Upper lobe of right lung (tissue), 1 donor: ENCODE data around the gene TBX21. TPM values are rescaled to one million over a fixed set of nuclear protein-coding genes. Genes with fewer than 3 reads are reported as not detected.

Experiments
- ATAC-seq: fragments of 200-7000 bp; cut with Tn5 transposase; one replicate; pipeline ENCODE4 v1.9.1; 2020; ENCODE audit warnings: mild to moderate bottlenecking, moderate library complexity
- DNase-seq: peaks from one replicate; pipeline ENCODE4 v3.0.0-alpha.2; 2020
- H3K27ac ChIP-seq: fragments of 200-600 bp; one replicate; pipeline ENCODE4 v1.8.0; 2022
- H3K27me3 ChIP-seq: fragments of 200-600 bp; one replicate; pipeline ENCODE4 v1.8.0; 2022; ENCODE audit warnings: mild to moderate bottlenecking
- H3K36me3 ChIP-seq: fragments of 200-600 bp; one replicate; pipeline ENCODE4 v1.8.0; 2022
- H3K4me1 ChIP-seq: fragments of 200-600 bp; one replicate; pipeline ENCODE4 v1.8.0; 2022
- H3K4me3 ChIP-seq: fragments of 200-600 bp; one replicate; pipeline ENCODE4 v1.8.0; 2022; ENCODE audit warnings: mild to moderate bottlenecking
- H3K9me3 ChIP-seq: fragments of 200-600 bp; one replicate; pipeline ENCODE4 v1.8.0; 2022
- intact Hi-C: fragments of 100-400 bp; cut with DNase I; formaldehyde crosslinking; loops from one replicate; pipeline ENCODE4 v1.11.0; 2022
- total RNA-seq: library from RNA; stranded (reverse); fragmentation: NEBNext Ultra II Directional; extraction: Animal tissue kit (Norgen Biotek cat#: 25700); gene quantifications from one replicate; pipeline ENCODE4 v1.2.1, GENCODE V29; 2021
- TF ChIP-seq, protein P1 (sequence below): fragments of 200-600 bp; IDR thresholded peaks from one replicate; pipeline ENCODE4 v1.8.0; 2022; ENCODE audit warnings: antibody characterized with exemption
- donor health status: DM: no; HTN: yes; CAD: no; lungs with severe emphysema.

TBX21 gene
- total RNA-seq, 1 donor from 2014 or later: 3.9 TPM

DNA sequence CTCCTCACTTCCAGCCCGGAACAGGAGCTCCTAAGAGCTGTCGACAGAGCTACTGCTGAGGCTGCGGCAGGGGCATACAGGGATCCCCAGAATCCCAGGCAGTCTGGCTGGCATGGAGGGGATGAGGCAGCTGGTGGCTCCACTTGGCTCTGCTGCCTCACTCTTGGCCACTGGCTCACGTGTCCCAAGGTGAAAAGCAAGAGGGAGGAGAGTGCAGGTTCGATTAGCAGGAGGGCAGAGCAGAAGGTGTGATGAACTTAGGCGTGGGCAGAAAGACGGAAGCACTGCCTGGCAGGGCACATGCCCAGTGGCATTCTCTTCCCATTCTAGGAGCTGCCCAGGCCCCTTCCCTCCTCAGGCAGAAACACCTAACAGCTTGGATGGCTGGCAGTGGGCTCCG is 11.3 kb upstream of the TBX21 start:
- Histone ChIP-seq H3K27me3 (peaks cover 63% of the 10 kb centered on the region), H3K4me1 (peaks cover 8% of the 10 kb centered on the region)

DNA sequence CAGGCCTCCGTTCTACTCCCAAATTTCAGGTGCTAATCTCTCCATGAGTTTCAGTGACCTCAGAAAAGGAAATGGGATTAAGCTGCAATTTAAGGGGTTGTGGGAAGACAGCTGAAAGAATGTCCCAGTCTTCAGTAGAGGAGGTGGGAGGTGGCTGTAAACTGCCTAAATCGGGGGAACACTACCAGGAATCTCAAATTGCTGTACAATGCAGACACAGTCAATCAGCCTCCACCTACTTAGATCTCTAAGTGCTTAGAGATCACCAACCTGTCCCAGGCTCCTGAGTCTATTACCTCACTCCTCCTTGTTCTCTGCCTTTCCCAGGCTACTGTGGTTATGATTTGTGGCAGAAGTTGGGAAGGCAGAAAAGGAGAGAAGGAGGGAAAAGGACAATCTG is 8.3 kb upstream of the TBX21 start:
- no peak for DNase-seq
- no peak overlapping the region for H3K27ac ChIP-seq
- H3K27me3 ChIP-seq: peaks cover 49% of the 10 kb centered on the region
- H3K9me3 ChIP-seq: no peaks in the 10 kb centered on the region
- H3K36me3 ChIP-seq: no peaks in the 10 kb centered on the region
- peaks cover 8% of the 10 kb centered on the region for H3K4me1 ChIP-seq
- TF ChIP-seq, protein P1, sequence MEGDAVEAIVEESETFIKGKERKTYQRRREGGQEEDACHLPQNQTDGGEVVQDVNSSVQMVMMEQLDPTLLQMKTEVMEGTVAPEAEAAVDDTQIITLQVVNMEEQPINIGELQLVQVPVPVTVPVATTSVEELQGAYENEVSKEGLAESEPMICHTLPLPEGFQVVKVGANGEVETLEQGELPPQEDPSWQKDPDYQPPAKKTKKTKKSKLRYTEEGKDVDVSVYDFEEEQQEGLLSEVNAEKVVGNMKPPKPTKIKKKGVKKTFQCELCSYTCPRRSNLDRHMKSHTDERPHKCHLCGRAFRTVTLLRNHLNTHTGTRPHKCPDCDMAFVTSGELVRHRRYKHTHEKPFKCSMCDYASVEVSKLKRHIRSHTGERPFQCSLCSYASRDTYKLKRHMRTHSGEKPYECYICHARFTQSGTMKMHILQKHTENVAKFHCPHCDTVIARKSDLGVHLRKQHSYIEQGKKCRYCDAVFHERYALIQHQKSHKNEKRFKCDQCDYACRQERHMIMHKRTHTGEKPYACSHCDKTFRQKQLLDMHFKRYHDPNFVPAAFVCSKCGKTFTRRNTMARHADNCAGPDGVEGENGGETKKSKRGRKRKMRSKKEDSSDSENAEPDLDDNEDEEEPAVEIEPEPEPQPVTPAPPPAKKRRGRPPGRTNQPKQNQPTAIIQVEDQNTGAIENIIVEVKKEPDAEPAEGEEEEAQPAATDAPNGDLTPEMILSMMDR: no peak
- intact Hi-C loops: no loop called here
- ATAC-seq: no peak
- H3K4me3 ChIP-seq: no peak overlapping the region

More for the DNA sequence above, 11.3 kb upstream of the TBX21 start:
- TF ChIP-seq, protein P1: no peak
- Histone ChIP-seq H3K36me3 (no peaks in the 10 kb centered on the region), H3K4me3 (no peak overlapping the region), H3K27ac (no peak overlapping the region), H3K9me3 (no peaks in the 10 kb centered on the region)
- intact Hi-C loops: no loop called here
- ATAC-seq (no peak), DNase-seq (no peak)

DNA sequence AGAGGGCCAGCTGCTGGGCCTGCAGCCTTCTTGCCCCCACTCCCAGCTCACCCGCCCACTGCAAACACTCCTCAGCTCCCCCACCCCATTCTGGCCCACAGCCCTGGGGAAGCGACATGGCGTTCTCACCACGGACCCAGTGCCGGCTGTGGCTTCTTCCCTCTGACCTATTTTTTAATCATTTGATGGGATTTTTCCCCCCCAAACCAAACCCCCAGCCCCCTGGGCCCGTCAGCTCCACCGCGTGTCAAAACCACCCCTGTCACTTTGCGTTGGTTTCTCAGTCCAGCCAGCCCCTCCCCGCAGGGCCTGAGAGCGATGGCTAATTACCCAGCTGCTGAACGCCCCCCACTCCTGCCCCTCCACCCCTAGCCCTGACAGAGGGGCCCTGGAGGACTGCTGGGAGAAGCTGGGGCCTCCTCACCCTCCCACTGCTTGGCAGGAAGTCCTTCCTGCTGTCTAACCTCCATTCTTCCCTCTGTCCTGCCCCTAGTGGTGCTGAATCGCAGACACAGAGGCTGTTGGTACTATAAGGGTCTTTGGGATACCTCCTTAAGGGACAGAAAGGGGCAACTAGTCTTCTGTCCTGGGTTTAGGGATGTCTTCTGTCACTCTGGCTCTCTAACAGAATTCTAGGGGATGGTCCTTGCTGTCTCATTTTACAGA is 7.5 kb upstream of the TBX21 start:
- Histone ChIP-seq H3K4me3 (no peak overlapping the region), H3K27me3 (peaks cover 49% of the 10 kb centered on the region)

DNA sequence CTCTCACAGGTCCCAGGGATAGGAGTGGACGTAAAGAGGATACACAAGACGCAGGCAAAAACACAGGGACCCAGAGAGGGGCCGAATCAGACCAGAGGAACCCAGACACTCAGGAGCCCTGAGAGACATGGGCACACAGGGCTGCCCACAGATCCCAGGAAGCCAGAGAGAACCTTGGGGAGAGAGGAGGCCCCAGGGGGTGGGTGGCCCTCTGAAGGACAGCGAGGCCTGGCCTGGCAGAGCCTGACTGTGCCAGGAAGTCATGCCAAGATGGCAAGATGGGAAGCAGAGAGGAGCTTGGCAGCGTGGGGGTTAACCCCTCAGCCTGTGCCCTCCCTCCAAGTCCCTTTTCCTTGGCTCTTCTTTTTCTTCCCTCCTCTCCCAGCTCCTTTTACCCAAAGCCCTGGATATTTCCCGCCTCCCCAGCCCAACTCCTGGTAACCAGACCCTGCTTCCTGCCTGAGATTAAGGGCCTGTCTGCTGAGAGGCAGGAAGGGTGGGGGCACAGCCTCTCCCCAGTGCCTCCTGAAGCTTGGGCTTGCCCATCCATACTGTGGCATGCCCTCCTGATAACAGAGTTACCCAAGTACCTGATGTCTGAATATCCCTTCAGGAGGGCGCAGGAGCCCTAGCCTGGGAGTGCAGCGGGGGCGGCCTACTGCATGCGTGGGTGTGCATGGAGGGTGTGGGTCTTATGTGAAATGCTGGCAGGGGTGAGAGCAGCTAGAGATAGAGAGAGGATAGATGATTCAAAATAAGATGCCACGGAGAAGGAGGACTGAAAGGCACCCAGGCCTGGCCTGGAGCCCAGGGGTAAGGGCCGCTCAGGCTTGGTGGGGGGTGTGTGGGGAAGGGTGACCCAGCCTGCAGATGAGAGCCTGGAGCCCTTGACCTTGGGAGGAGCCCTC is 6.0 kb upstream of the TBX21 start:
- Histone ChIP-seq H3K27me3 (peaks cover 47% of the 10 kb centered on the region), H3K27ac (no peak overlapping the region)

More for the DNA sequence above, 7.5 kb upstream of the TBX21 start:
- no peaks in the 10 kb centered on the region for H3K9me3 ChIP-seq
- TF ChIP-seq, protein P1: no peak
- peaks cover 8% of the 10 kb centered on the region for H3K4me1 ChIP-seq
- no peaks in the 10 kb centered on the region for H3K36me3 ChIP-seq
- no peak for ATAC-seq
- intact Hi-C loops: no loop called here
- DNase-seq: no peak
- H3K27ac ChIP-seq: no peak overlapping the region

DNA sequence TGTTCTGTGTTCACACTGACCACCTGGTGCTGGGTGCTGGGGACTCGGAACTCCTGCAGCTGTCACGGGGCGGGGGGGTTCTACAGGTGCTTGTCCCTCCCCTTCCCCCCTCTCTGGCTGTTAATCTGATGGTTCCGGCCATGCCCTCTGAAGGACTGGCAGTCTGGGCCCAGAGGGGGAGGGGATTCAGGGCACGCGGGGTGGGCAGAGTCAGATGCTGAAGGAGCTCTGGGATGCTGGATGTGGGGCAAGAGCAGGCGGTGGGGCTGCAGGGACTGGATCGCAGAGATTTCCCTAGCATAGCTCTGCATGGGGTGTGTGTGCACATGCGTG is 5.4 kb upstream of the TBX21 start:
- no peak for DNase-seq

More for the DNA sequence above, 6.0 kb upstream of the TBX21 start:
- TF ChIP-seq, protein P1: no peak
- Histone ChIP-seq H3K36me3 (no peaks in the 10 kb centered on the region), H3K4me1 (no peaks in the 10 kb centered on the region), H3K4me3 (no peak overlapping the region), H3K9me3 (no peaks in the 10 kb centered on the region)
- no peak for ATAC-seq
- no peak for DNase-seq
- intact Hi-C loops: no loop called here

More for the DNA sequence above, 5.4 kb upstream of the TBX21 start:
- Histone ChIP-seq H3K27ac (no peak overlapping the region), H3K27me3 (peaks cover 52% of the 10 kb centered on the region), H3K9me3 (no peaks in the 10 kb centered on the region), H3K4me1 (no peaks in the 10 kb centered on the region), H3K36me3 (no peaks in the 10 kb centered on the region), H3K4me3 (no peak overlapping the region)
- intact Hi-C loops: no loop called here
- TF ChIP-seq, protein P1: no peak
- ATAC-seq: no peak
